HG03064 (cell line): ENCODE data around the gene SMAD1.

Source experiments
- ATAC-seq: cut with Tn5 transposase; IDR thresholded peaks from one replicate; pipeline ENCODE4 v1.9.1; 2021; ENCODE audit warnings: low read depth; ENCODE audit not compliant: unreplicated experiment

Gene SMAD1

DNA sequence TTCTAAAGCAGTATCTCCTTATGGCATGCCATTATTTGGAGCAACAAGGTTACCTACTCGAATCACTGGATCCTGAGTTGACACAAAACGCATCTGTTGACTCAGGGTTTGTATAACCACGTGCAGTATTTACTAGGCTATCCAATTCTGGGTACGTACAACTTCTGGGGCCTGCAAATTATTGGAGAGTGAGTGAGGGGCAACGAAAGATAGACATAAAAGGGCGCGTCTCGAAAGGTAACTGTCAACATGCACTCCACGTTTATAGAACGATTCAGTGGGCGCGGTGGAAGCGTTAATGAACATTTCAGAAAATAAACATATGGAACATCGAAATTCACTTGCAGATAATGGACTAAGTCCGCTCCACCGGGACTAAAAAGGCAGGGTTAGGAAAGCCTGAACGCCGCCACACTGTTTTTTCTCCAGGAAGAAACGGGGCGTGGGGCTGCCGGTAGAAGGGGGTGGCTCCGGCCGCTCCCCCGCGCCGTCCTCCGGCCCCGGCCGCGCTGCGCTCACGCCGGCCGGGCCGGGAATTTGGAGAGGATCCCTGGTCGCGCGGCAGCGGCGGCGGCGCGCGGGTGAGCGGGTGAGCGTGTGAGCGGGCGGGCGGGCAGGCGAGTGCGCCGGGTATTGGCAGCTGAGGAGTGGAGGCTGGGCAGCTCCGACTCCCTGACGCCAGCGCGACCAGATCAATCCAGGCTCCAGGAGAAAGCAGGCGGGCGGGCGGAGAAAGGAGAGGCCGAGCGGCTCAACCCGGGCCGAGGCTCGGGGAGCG is at the start of gene SMAD1:
TSS of gene SMAD1 (plus strand) at position 690 of the 778 bp plus-strand sequence. CDS start 32,761 bp downstream, outside the sequence.
- ATAC-seq = peak; percentile 39

DNA sequence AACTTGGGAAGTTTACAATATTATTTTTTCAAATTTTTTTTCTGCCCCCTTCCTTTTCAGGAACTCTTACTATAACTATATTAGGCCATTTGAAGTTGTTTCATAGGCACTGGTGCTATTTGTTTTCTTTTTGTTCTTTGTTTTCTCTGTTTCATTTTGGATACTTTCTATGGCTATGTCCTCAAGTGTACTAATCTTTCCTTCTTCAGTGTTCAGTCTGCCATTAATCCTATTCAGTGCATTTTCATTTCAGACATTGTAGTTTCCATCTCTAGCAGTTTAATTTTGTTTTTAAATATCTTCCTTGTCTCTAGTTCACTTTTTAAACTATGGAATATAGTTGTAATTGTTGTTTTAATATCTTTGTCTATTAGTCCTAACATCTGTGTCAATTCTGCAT is 48.0 kb upstream of the SMAD1 start:
- no peak for ATAC-seq

DNA sequence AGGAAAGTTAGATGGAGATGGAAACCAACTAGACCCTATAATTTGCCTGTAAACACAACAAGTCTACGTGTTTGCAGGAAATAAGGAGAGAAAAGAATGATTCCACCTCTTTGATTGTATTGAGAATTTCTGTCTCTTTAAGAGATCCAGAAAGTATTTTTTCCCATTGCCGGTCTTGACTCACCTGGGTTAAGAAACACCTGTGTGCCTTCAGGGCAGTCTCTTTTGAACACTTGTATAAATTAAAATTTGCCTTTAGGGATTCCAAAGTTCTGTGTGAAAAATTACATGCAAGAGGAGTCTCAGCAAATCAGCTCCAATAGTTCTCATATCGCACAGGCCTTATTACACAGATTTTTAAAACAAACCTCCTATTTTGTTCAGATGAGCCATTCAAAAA is 46.0 kb upstream of the SMAD1 start:
- no peak for ATAC-seq

- no peak for ATAC-seq
Observed at GRCh38 chr4:145436114-145436513, 45.5 kb upstream of the SMAD1 start.

- no peak for ATAC-seq
Observed at GRCh38 chr4:145436796-145437195, 44.9 kb upstream of the SMAD1 start.

- ATAC-seq = no peak
Observed at GRCh38 chr4:145437466-145437865, 44.2 kb upstream of the SMAD1 start.

- ATAC-seq = no peak
Observed at GRCh38 chr4:145438298-145438697, 43.4 kb upstream of the SMAD1 start.

- no peak for ATAC-seq
Observed at GRCh38 chr4:145440292-145441007, 41.2 kb upstream of the SMAD1 start.

GRCh38 chr4:145446184-145446583 is 35.5 kb upstream of the SMAD1 start:
- ATAC-seq = peak; percentile 85

GRCh38 chr4:145451895-145452294 is 29.8 kb upstream of the SMAD1 start:
- no peak for ATAC-seq

DNA sequence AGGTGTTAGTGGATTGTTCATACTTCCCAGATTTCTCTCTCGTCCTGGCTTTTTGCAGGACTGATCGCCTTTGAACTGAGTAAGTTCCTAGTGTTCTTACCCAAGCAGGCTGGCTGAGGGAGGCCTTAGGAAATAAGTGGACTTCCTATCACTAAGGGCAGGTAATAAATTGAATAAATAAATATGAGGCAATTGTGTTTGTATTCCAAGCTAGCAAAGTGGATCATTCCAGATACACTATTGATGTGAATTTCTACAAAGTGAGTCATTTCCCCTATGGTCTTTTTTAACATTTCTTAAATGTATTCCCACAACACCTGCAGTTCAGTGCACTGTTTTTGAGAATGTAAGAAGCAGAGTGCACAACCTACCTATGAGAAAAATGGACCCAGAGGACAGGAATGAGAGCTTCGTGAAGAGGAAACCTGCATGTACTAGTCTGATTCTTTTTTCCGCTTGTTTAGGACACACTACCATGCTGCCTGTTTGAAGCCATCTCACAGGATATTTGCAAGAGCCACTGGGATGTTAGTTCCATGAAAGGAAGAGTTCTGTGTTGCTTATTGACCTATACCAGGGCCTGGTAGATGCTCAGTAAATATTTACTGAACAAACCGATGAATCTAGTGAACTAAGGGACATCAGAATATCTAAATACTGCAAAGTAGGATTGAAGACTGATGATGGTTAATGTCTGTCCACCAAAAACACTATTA is 29.0 kb upstream of the SMAD1 start:
- ATAC-seq = no peak

GRCh38 chr4:145453163-145453520 is 28.5 kb upstream of the SMAD1 start:
- ATAC-seq = no peak

GRCh38 chr4:145473203-145473602 is 8.4 kb upstream of the SMAD1 start:
- ATAC-seq = no peak

GRCh38 chr4:145480257-145480656 is 1.4 kb upstream of the SMAD1 start:
- ATAC-seq = no peak

- peak; percentile 15 for ATAC-seq
Observed at GRCh38 chr4:145481942-145482208, 222 bp downstream of the SMAD1 start.

GRCh38 chr4:145482209-145483037 is 770 bp downstream of the SMAD1 start:
- peak; percentile 24 for ATAC-seq

GRCh38 chr4:145483514-145483913 is 1.9 kb downstream of the SMAD1 start:
- ATAC-seq = no peak

DNA sequence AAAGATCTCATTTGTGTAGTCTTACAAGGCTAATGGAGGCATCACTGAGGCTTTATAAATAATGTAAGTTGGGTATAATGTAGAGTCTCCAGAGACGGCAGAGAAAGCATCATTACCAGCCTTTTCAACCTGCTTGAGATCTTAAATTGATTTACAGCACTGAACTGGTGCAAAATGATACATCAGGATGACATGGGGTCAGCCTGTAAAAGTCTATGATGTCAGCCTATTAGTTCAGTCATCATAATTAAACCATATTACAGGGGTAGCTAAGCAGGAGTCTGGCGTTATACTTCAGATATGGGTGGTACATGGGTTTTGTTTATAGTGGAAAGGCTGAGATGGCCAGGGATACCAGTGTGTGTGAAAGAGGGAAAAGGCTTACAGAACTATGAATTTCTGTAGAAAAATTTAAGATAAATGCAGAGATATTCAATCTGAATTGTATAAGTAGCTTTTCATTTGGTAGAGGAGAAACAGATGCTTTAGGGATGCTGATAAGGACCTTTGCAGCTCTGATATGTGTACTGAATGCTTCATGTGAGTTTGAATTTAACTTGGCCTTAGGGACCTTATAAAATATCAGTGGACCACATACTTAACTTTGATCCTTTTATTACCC is 2.7 kb downstream of the SMAD1 start:
- ATAC-seq = no peak

- ATAC-seq = no peak
Observed at GRCh38 chr4:145485120-145485519, 3.5 kb downstream of the SMAD1 start.

GRCh38 chr4:145486603-145487002 is 5.0 kb downstream of the SMAD1 start:
- ATAC-seq = no peak
